ENCODE results near the gene CPSF2. TPM values are rescaled to one million over a fixed set of nuclear protein-coding genes. Genes with fewer than 3 reads are reported as not detected.

Gene CPSF2
- total RNA-seq, 4 donors from 2014 or later: 19.5 to 29.0 (median 25.5) TPM

GRCh38 chr14:92203116-92203515, 81.3 kb downstream of the CPSF2 start:
- 88% methylated on average over 4 of the region's 7 CpGs for WGBS
- peaks cover 0 to 10% (median 0%) of the 10 kb centered on the region in 4 donors for H3K27me3 ChIP-seq
- H3K36me3 ChIP-seq: no peaks in the 10 kb centered on the region
- H3K9me3 ChIP-seq: peaks cover 0 to 5% (median 0%) of the 10 kb centered on the region in 4 donors
- intact Hi-C loops (cut with DNase I): no loop called here
- H3K4me3 ChIP-seq: no peak overlapping the region
- TF ChIP-seq, protein P1, sequence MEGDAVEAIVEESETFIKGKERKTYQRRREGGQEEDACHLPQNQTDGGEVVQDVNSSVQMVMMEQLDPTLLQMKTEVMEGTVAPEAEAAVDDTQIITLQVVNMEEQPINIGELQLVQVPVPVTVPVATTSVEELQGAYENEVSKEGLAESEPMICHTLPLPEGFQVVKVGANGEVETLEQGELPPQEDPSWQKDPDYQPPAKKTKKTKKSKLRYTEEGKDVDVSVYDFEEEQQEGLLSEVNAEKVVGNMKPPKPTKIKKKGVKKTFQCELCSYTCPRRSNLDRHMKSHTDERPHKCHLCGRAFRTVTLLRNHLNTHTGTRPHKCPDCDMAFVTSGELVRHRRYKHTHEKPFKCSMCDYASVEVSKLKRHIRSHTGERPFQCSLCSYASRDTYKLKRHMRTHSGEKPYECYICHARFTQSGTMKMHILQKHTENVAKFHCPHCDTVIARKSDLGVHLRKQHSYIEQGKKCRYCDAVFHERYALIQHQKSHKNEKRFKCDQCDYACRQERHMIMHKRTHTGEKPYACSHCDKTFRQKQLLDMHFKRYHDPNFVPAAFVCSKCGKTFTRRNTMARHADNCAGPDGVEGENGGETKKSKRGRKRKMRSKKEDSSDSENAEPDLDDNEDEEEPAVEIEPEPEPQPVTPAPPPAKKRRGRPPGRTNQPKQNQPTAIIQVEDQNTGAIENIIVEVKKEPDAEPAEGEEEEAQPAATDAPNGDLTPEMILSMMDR (IDR thresholded peaks at IDR 0.05): no peak
- no peak for TF ChIP-seq EP300 (IDR thresholded peaks at IDR 0.05)
- TF ChIP-seq POLR2A (IDR thresholded peaks at IDR 0.05; ENCODE audit: low read depth): no peak
- no peak for TF ChIP-seq POLR2AphosphoS5 (IDR thresholded peaks at IDR 0.05)
- no peak for DNase-seq (ENCODE audit: extremely low spot score)
- H3K4me1 ChIP-seq: no peaks in the 10 kb centered on the region
- no peak overlapping the region for H3K27ac ChIP-seq (replicated peaks in 1 of 4)

GRCh38 chr14:92204792-92205191, 83.0 kb downstream of the CPSF2 start:
- H3K4me3 ChIP-seq: no peak overlapping the region
- TF ChIP-seq POLR2A (IDR thresholded peaks at IDR 0.05; ENCODE audit: low read depth) (no peak), EP300 (IDR thresholded peaks at IDR 0.05) (no peak), POLR2AphosphoS5 (IDR thresholded peaks at IDR 0.05) (no peak)
- TF ChIP-seq, protein P1 (IDR thresholded peaks at IDR 0.05): no peak
- WGBS: 87% methylated on average over 2 of the region's 2 CpGs
- H3K4me1 ChIP-seq: no peaks in the 10 kb centered on the region
- no peak overlapping the region for H3K27ac ChIP-seq (replicated peaks in 1 of 4)
- intact Hi-C loops (cut with DNase I): no loop called here
- no peak for DNase-seq (ENCODE audit: extremely low spot score)
- peaks cover 0 to 5% (median 0%) of the 10 kb centered on the region in 4 donors for H3K9me3 ChIP-seq
- H3K27me3 ChIP-seq: peaks cover 0 to 10% (median 0%) of the 10 kb centered on the region in 4 donors
- H3K36me3 ChIP-seq: no peaks in the 10 kb centered on the region

GRCh38 chr14:92207012-92207927, 85.5 kb downstream of the CPSF2 start:
- H3K27me3 ChIP-seq: peaks cover 0 to 10% (median 0%) of the 10 kb centered on the region in 4 donors
- no peak overlapping the region for H3K27ac ChIP-seq (replicated peaks in 1 of 4)
- DNase-seq (ENCODE audit: extremely low spot score): no peak
- TF ChIP-seq EP300 (IDR thresholded peaks at IDR 0.05) (no peak), POLR2A (IDR thresholded peaks at IDR 0.05; ENCODE audit: low read depth) (no peak), POLR2AphosphoS5 (IDR thresholded peaks at IDR 0.05) (no peak)
- TF ChIP-seq, protein P1 (IDR thresholded peaks at IDR 0.05): no peak
- intact Hi-C loops (cut with DNase I): no loop called here
- WGBS: 57% methylated on average over 13 of the region's 17 CpGs
- peaks cover 0 to 5% (median 0%) of the 10 kb centered on the region in 4 donors for H3K9me3 ChIP-seq
- H3K36me3 ChIP-seq: no peaks in the 10 kb centered on the region
- no peaks in the 10 kb centered on the region for H3K4me1 ChIP-seq
- no peak overlapping the region for H3K4me3 ChIP-seq

- no peaks in the 10 kb centered on the region for H3K4me1 ChIP-seq
- no peak for DNase-seq (ENCODE audit: extremely low spot score)
- TF ChIP-seq, protein P1 (IDR thresholded peaks at IDR 0.05): no peak
- no peak for TF ChIP-seq POLR2AphosphoS5 (IDR thresholded peaks at IDR 0.05)
- no peak for TF ChIP-seq POLR2A (IDR thresholded peaks at IDR 0.05; ENCODE audit: low read depth)
- no peak for TF ChIP-seq EP300 (IDR thresholded peaks at IDR 0.05)
- intact Hi-C loops (cut with DNase I): no loop called here
- 89% methylated on average over 6 of the region's 6 CpGs for WGBS
- no peak overlapping the region for H3K27ac ChIP-seq (replicated peaks in 1 of 4)
- H3K27me3 ChIP-seq: peaks cover 0 to 10% (median 0%) of the 10 kb centered on the region in 4 donors
- peaks cover 0 to 5% (median 0%) of the 10 kb centered on the region in 4 donors for H3K9me3 ChIP-seq
- no peaks in the 10 kb centered on the region for H3K36me3 ChIP-seq
- H3K4me3 ChIP-seq: no peak overlapping the region
These were observed 86.1 kb downstream of the CPSF2 start for GRCh38 chr14:92207928-92208265.

All from esophagus muscularis mucosa (tissue), 4 donors.